IMR-90 (cell line): Measurements from ENCODE around the gene VSX2. TPM values are rescaled to one million over a fixed set of nuclear protein-coding genes. Genes with fewer than 3 reads are reported as not detected.

Source experiments
- ATAC-seq: fragments of 200-7000 bp; cut with Tn5 transposase; 2 replicates; pipeline ENCODE4 v1.9.1; 2020; ENCODE audit warnings: low read depth, mild to moderate bottlenecking, moderate library complexity
- BruUV-seq: library from RNA; stranded (reverse); fragments of 400-500 nt; replicated peaks from 2 replicates; lab custom pipeline; 2021; lab: Mats Ljungman, UMichigan
- CTCF ChIA-PET: fragments of 300-600 bp; formaldehyde crosslinking; extraction: SDS; loops from one replicate; lab custom pipeline; 2021; ENCODE audit warnings: antibody characterized with exemption; lab: Yijun Ruan, JAX
- POLR2A ChIA-PET: fragments of 300-600 bp; sonication (Branson Sonifier 250); formaldehyde crosslinking; loops from one replicate; lab custom pipeline; 2022; ENCODE audit warnings: antibody characterized with exemption; ENCODE audit not compliant: unreplicated experiment; lab: Charles Lee
- DNase-seq: peaks from one replicate; pipeline ENCODE4 v3.0.0; 2013
- H2AFZ ChIP-seq: replicated peaks from 2 replicates; pipeline ENCODE3; 2013; ENCODE audit warnings: low read length, mild to moderate bottlenecking; ENCODE audit not compliant: poor library complexity
- H2AK5ac ChIP-seq: 2 replicates; pipeline ENCODE4 v1.6.1; 2013; ENCODE audit warnings: low read depth, low read length, inconsistent platforms
- H2AK9ac ChIP-seq: replicated peaks from 2 replicates; pipeline ENCODE3; 2013; ENCODE audit warnings: mild to moderate bottlenecking, low read depth, low read length, moderate library complexity; ENCODE audit not compliant: poor library complexity
- H2BK120ac ChIP-seq: 2 replicates; pipeline ENCODE4 v1.6.1; 2013; ENCODE audit warnings: low read depth, low read length, inconsistent platforms
- H2BK15ac ChIP-seq: 3 replicates; pipeline ENCODE4 v1.6.1; 2013; ENCODE audit warnings: low read depth, low read length, inconsistent platforms
- H2BK20ac ChIP-seq: 2 replicates; pipeline ENCODE4 v1.6.1; 2013; ENCODE audit warnings: low read depth, mild to moderate bottlenecking, inconsistent platforms, low read length, moderate library complexity
- H2BK5ac ChIP-seq: 2 replicates; pipeline ENCODE4 v1.6.1; 2013; ENCODE audit warnings: mild to moderate bottlenecking, low read depth, low read length, inconsistent platforms; ENCODE audit not compliant: poor library complexity, severe bottlenecking
- H3K14ac ChIP-seq: replicated peaks from 2 replicates; pipeline ENCODE4 v1.6.1; 2013; ENCODE audit warnings: low read depth, low read length, inconsistent platforms
- H3K18ac ChIP-seq: 2 replicates; pipeline ENCODE4 v1.6.1; 2013; ENCODE audit warnings: low read depth, low read length, control low read depth
- H3K23ac ChIP-seq: 2 replicates; pipeline ENCODE4 v1.6.1; 2013; ENCODE audit warnings: low read depth, low read length, inconsistent platforms
- H3K27ac ChIP-seq: 2 replicates; pipeline ENCODE4 v1.5.1; 2013; ENCODE audit warnings: mild to moderate bottlenecking, control low read depth, low read length; ENCODE audit not compliant: insufficient read depth
- H3K27me3 ChIP-seq: 2 replicates; pipeline ENCODE4 v1.6.1; 2013; ENCODE audit warnings: low read length; ENCODE audit not compliant: control insufficient read depth, insufficient read depth
- H3K36me3 ChIP-seq: 2 replicates; pipeline ENCODE4 v1.6.1; 2013; ENCODE audit warnings: low read length, mixed read lengths; ENCODE audit not compliant: control insufficient read depth, insufficient read depth
- H3K4ac ChIP-seq: 2 replicates; pipeline ENCODE4 v1.6.1; 2013; ENCODE audit warnings: low read depth, low read length, inconsistent platforms
- H3K4me1 ChIP-seq: 2 replicates; pipeline ENCODE4 v1.6.1; 2013; ENCODE audit warnings: low read length, mixed read lengths; ENCODE audit not compliant: control insufficient read depth, insufficient read depth
- H3K4me2 ChIP-seq: 2 replicates; pipeline ENCODE4 v1.6.1; 2013; ENCODE audit warnings: low read depth, mild to moderate bottlenecking, control low read depth, low read length, moderate library complexity
- H3K4me3 ChIP-seq: 2 replicates; pipeline ENCODE4 v1.5.1; 2013; ENCODE audit warnings: low read depth, mild to moderate bottlenecking, control low read depth, low read length, moderate library complexity; ENCODE audit not compliant: insufficient read depth
- H3K56ac ChIP-seq: 2 replicates; pipeline ENCODE4 v1.6.1; 2013; ENCODE audit warnings: low read length, inconsistent platforms; ENCODE audit not compliant: insufficient read depth; ENCODE audit errors: extremely low read depth
- H3K79me1 ChIP-seq, 2 experiments: 2 replicates each; pipeline ENCODE4 v1.6.1; 2013; ENCODE audit warnings: low read length in 2 of 2, inconsistent platforms in 1 of 2, low read depth in 1 of 2
- H3K9ac ChIP-seq: 2 replicates; pipeline ENCODE4 v1.6.1; 2013; ENCODE audit warnings: low read depth, low read length, control low read depth
- H3K9me1 ChIP-seq: 2 replicates; pipeline ENCODE4 v1.6.1; 2013; ENCODE audit warnings: low read length, inconsistent platforms; ENCODE audit not compliant: insufficient read depth
- H3K9me3 ChIP-seq: 2 replicates; pipeline ENCODE4 v1.6.1; 2013; ENCODE audit warnings: low read length; ENCODE audit not compliant: control insufficient read depth, insufficient read depth
- H4K20me1 ChIP-seq: 2 replicates; pipeline ENCODE4 v1.6.1; 2013; ENCODE audit warnings: low read length, inconsistent platforms; ENCODE audit not compliant: insufficient read depth
- H4K5ac ChIP-seq: 2 replicates; pipeline ENCODE4 v1.6.1; 2013; ENCODE audit warnings: mild to moderate bottlenecking, low read depth, low read length, control low read depth
- H4K8ac ChIP-seq, 2 experiments: 2 replicates each; pipeline ENCODE4 v1.6.1; 2013; ENCODE audit warnings: low read depth in 2 of 2, low read length in 2 of 2, control low read depth in 1 of 2, inconsistent platforms in 1 of 2
- H4K91ac ChIP-seq: 2 replicates; pipeline ENCODE4 v1.6.1; 2013; ENCODE audit warnings: low read depth, low read length, inconsistent platforms; ENCODE audit not compliant: insufficient read depth
- MAFK ChIP-seq: IDR thresholded peaks from 2 replicates; pipeline ENCODE4 v1.6.1; 2012; ENCODE audit warnings: low read depth, low read length, improper control_type of control experiment
- SMC3 ChIP-seq: fragments of 150-350 bp; IDR thresholded peaks from 2 replicates; pipeline ENCODE4 v1.6.1; 2016; ENCODE audit warnings: low read depth, mild to moderate bottlenecking, antibody characterized with exemption, low read length, moderate library complexity
- WGBS, 2 experiments: methylation state at CpG; one replicate each; pipeline versions ENCODE4 v1.1.5 to v1.1.7; 2013; ENCODE audit warnings: missing lambda C conversion rate in 2 of 2; ENCODE audit not compliant: insufficient read length in 1 of 2; ENCODE audit errors: extremely low coverage in 2 of 2; 5-methylcytosine and 5-hydroxymethylcytosine counted together
- dilution Hi-C: fragments of 300-500 bp; cut with HindIII; formaldehyde crosslinking; loops from one replicate; pipeline ENCODE4 v1.14.3; 2018; ENCODE audit warnings: low sequenced_read_pairs; ENCODE audit not compliant: unreplicated experiment
- in situ Hi-C: fragments of 300-500 bp; cut with MboI; formaldehyde crosslinking; loops from 3 replicates; pipeline ENCODE4 v1.14.3; 2019; ENCODE audit warnings: low sequenced_read_pairs, inconsistent platforms, mixed read lengths
- intact Hi-C: fragments of 100-400 bp; cut with micrococcal nuclease; formaldehyde crosslinking; loops from 2 replicates; pipeline ENCODE4 v1.10.0; 2022
- polyA plus RNA-seq, 3 experiments: library from polyadenylated mRNA; depleted of rRNA; stranded (reverse); fragments of >200 nt; gene quantifications; 2 replicates each; pipeline ENCODE4 v1.2.3, GENCODE V29; 2012; ENCODE audit warnings: low replicate concordance in 1 of 3
- total RNA-seq: library from RNA; depleted of rRNA; stranded (reverse); fragments of >200 nt; gene quantifications from 2 replicates; pipeline ENCODE4 v1.2.3, GENCODE V29; 2012

VSX2 gene
- total and polyA plus RNA-seq, 2 of the 4 experiments (the other 2 are of a cell fraction) = not detected

DNA sequence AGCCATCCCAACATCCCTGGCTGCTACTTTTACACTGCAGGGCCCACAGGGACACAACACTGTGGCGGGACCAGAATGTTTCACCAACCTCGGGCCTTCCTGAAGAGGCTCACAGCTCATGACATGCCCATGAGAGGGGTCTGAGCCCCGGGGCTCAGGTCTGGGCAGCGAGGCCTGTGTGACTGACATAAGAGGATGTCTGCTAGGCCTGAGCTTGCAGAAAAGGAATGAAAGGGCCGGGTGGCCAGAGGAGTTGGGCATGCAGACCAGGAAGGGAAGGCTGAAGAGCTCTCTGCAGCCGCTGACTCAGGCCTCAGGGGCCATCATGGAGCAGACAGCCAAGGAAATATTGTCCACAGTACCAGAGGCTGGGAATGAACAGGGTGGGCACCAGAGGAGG, 18.3 kb upstream of the VSX2 start:
- no peak overlapping the region for H4K5ac ChIP-seq
- dilution Hi-C loops (no loop called here), in situ Hi-C loops (no loop called here), intact Hi-C loops (no loop called here)
- no peak overlapping the region for H3K18ac ChIP-seq
- no peak overlapping the region for H3K9ac ChIP-seq
- H3K36me3 ChIP-seq = no peaks in the 10 kb centered on the region
- no peaks in the 10 kb centered on the region for H4K20me1 ChIP-seq
- no peak overlapping the region for H2BK5ac ChIP-seq
- H3K4me2 ChIP-seq = no peak overlapping the region
- H2AFZ ChIP-seq = no peak overlapping the region
- peaks cover 60% of the 10 kb centered on the region for H3K27me3 ChIP-seq
- TF ChIP-seq SMC3 (no peak), MAFK (no peak)
- no peaks in the 10 kb centered on the region for H3K9me1 ChIP-seq
- H4K91ac ChIP-seq = no peak overlapping the region
- H3K56ac ChIP-seq = no peak overlapping the region
- no peak overlapping the region for H3K23ac ChIP-seq
- no peaks in the 10 kb centered on the region for H3K4me1 ChIP-seq
- H3K14ac ChIP-seq = no peak overlapping the region
- no peak overlapping the region for H2AK5ac ChIP-seq
- no peak overlapping the region for H3K4ac ChIP-seq
- no peak overlapping the region for H2BK120ac ChIP-seq
- WGBS, 2 experiments = 88% methylated on average over 2 of the region's 6 CpGs; no CpG with 5 or more reads in 1 of the 2 experiments
- POLR2A ChIA-PET = no interaction called here
- H3K79me1 ChIP-seq = no peaks in the 10 kb centered on the region
- no peak overlapping the region for H2AK9ac ChIP-seq
- no peaks in the 10 kb centered on the region for H3K9me3 ChIP-seq
- no peak overlapping the region for H3K4me3 ChIP-seq
- no TSS peak for BruUV-seq
- CTCF ChIA-PET = no interaction called here
- ATAC-seq (no peak), DNase-seq (no peak)
- H2BK15ac ChIP-seq = no peak overlapping the region
- H4K8ac ChIP-seq = no peak overlapping the region
- H3K27ac ChIP-seq = no peak overlapping the region
- H2BK20ac ChIP-seq = no peak overlapping the region
